Endothelial cell of umbilical vein (primary cell): ENCODE results near the gene ELAC2. TPM values are rescaled to one million over a fixed set of nuclear protein-coding genes. Genes with fewer than 3 reads are reported as not detected.

Experiments used
- BruUV-seq: library from RNA; stranded (reverse); fragments of 400-500 nt; replicated peaks from 2 replicates; lab custom pipeline; 2021; lab: Mats Ljungman, UMichigan
- CTCF ChIA-PET: fragments of 300-600, 350-600 bp; sonication (Branson Sonifier 250); formaldehyde crosslinking; loops from one replicate; lab custom pipeline; 2021; ENCODE audit warnings: antibody characterized with exemption, inconsistent platforms; lab: Charles Lee
- POLR2A ChIA-PET: fragments of 300-600, 350-600 bp; sonication (Branson Sonifier 250); formaldehyde crosslinking; loops from one replicate; lab custom pipeline; 2021; ENCODE audit warnings: antibody characterized with exemption, inconsistent platforms; lab: Charles Lee
- DNase-seq: peaks from one replicate; pipeline ENCODE4 v3.0.0-alpha.2; 2011; ENCODE audit warnings: low read depth, low spot score
- FAIRE-seq: peaks from 2 replicates; lab custom pipeline; 2011; peaks lifted over from hg19 to GRCh38; lab: Jason Lieb, UNC
- H2AFZ ChIP-seq: 2 replicates; pipeline ENCODE4 v1.6.0; 2012; ENCODE audit warnings: low read depth, low read length, control low read depth, inconsistent platforms
- H3K27ac ChIP-seq: 2 replicates; pipeline ENCODE4 v1.5.1; 2011; ENCODE audit warnings: low read depth, mild to moderate bottlenecking, control low read depth, low read length, moderate library complexity; ENCODE audit not compliant: insufficient read depth
- H3K27me3 ChIP-seq, 2 experiments: 2 replicates each; pipeline versions ENCODE4 v1.6.0 to v1.6.1; 2011; ENCODE audit warnings: low read length in 2 of 2, mixed read lengths in 1 of 2; ENCODE audit not compliant: control insufficient read depth in 2 of 2, insufficient read depth in 2 of 2
- H3K36me3 ChIP-seq, 2 experiments: 2 replicates in 1 of 2; 3 replicates in 1 of 2; pipeline ENCODE4 v1.5.1; 2011; ENCODE audit warnings: low read length in 2 of 2, mild to moderate bottlenecking in 1 of 2, moderate library complexity in 1 of 2; ENCODE audit not compliant: control insufficient read depth in 2 of 2, insufficient read depth in 2 of 2; ENCODE audit errors: extremely low read depth in 1 of 2
- H3K4me1 ChIP-seq: 3 replicates; pipeline ENCODE4 v1.5.1; 2011; ENCODE audit warnings: mild to moderate bottlenecking, low read length; ENCODE audit not compliant: control insufficient read depth, insufficient read depth; ENCODE audit errors: extremely low read depth
- H3K4me2 ChIP-seq: 2 replicates; pipeline ENCODE4 v1.6.1; 2011; ENCODE audit warnings: low read length, control low read depth, mixed read lengths; ENCODE audit not compliant: insufficient read depth
- H3K4me3 ChIP-seq, 3 experiments: fragments of 200-600 bp in 1 of 3; sonication (generic), shearing (Covaris generic) in 1 of 3; replicated peaks in 1 of 3; 2 replicates each; pipeline ENCODE4 v1.5.1; 2011 to 2016; ENCODE audit warnings: control low read depth in 3 of 3, low read length in 3 of 3, mild to moderate bottlenecking in 2 of 3, inconsistent platforms in 1 of 3, low read depth in 1 of 3, moderate library complexity in 1 of 3; ENCODE audit not compliant: insufficient read depth in 1 of 3
- H3K79me2 ChIP-seq: 2 replicates; pipeline ENCODE4 v1.6.0; 2012; ENCODE audit warnings: low read length, inconsistent platforms; ENCODE audit not compliant: control insufficient read depth, insufficient read depth
- H3K9ac ChIP-seq: replicated peaks from 2 replicates; pipeline ENCODE3; 2011; ENCODE audit warnings: low read length, control low read depth; ENCODE audit not compliant: insufficient read depth; ENCODE audit errors: extremely low read depth
- H3K9me1 ChIP-seq: replicated peaks from 3 replicates; pipeline ENCODE4 v1.6.0; 2011; ENCODE audit warnings: mild to moderate bottlenecking, low read length; ENCODE audit not compliant: control insufficient read depth, insufficient read depth; ENCODE audit errors: extremely low read depth
- H3K9me3 ChIP-seq: replicated peaks from 2 replicates; pipeline ENCODE4 v1.5.1; 2012; ENCODE audit warnings: low read length, inconsistent platforms; ENCODE audit not compliant: control insufficient read depth, insufficient read depth
- H4K20me1 ChIP-seq: replicated peaks from 2 replicates; pipeline ENCODE3; 2011; ENCODE audit warnings: mild to moderate bottlenecking, low read length; ENCODE audit not compliant: control insufficient read depth, insufficient read depth; ENCODE audit errors: extremely low read depth
- EZH2 ChIP-seq: IDR thresholded peaks from 2 replicates; pipeline ENCODE4 v1.6.1; 2012; ENCODE audit warnings: borderline replicate concordance, low read depth, mild to moderate bottlenecking, moderate library complexity, low read length, inconsistent platforms; ENCODE audit not compliant: severe bottlenecking
- FOS ChIP-seq: IDR thresholded peaks from 2 replicates; pipeline ENCODE4 v1.6.1; 2011; ENCODE audit warnings: mild to moderate bottlenecking, low read length, moderate library complexity, borderline replicate concordance; ENCODE audit not compliant: insufficient read depth
- GATA2 ChIP-seq: IDR thresholded peaks from 2 replicates; pipeline ENCODE4 v1.7.0; 2011; ENCODE audit warnings: low read depth, mild to moderate bottlenecking, moderate library complexity, mixed read lengths, low read length; ENCODE audit not compliant: insufficient read length, insufficient read depth
- JUN ChIP-seq: IDR thresholded peaks from 2 replicates; pipeline ENCODE4 v1.6.1; 2011; ENCODE audit warnings: borderline replicate concordance, low read depth; ENCODE audit not compliant: insufficient read length, insufficient read depth
- POLR2A ChIP-seq: IDR thresholded peaks from 2 replicates; pipeline ENCODE4 v1.6.1; 2012; ENCODE audit warnings: low read depth, mild to moderate bottlenecking, control low read depth, low read length
- POLR2AphosphoS5 ChIP-seq: IDR thresholded peaks from 2 replicates; pipeline ENCODE4 v1.6.1; 2012; ENCODE audit warnings: low read depth, mild to moderate bottlenecking, control low read depth, low read length, moderate library complexity; ENCODE audit not compliant: insufficient read depth
- dilution Hi-C: fragments of 300-500 bp; cut with MboI; formaldehyde crosslinking; loops from one replicate; pipeline ENCODE4 v1.15.0; 2019; ENCODE audit warnings: low sequenced_read_pairs; ENCODE audit not compliant: extremely low pct_ligation_motif_present
- intact Hi-C: fragments of 100-400 bp; cut with micrococcal nuclease; formaldehyde crosslinking; loops from one replicate; pipeline ENCODE4 v1.10.0; 2022
- polyA plus RNA-seq, 4 experiments: library from polyadenylated mRNA; depleted of rRNA in 3 of 4; stranded (reverse) in 3 of 4; unstranded in 1 of 4; fragments of >200 nt; gene quantifications; 2 replicates each; pipeline versions ENCODE4 v1.2.1 to v1.2.3, GENCODE V29; 2011 to 2012; ENCODE audit warnings: missing spikeins in 1 of 4
- total RNA-seq: library from RNA; stranded (reverse); gene quantifications from 2 replicates; pipeline ENCODE4 v1.2.3, GENCODE V29; 2021
- TF ChIP-seq, protein P1 (sequence below): IDR thresholded peaks from 2 replicates; pipeline ENCODE4 v1.6.1; 2011; ENCODE audit not compliant: insufficient read depth, insufficient read length

Gene ELAC2
- total and polyA plus RNA-seq, 2 donors (not counting 3 experiments of a cell fraction or from before 2014, with no cell fraction given): 64.8 to 75.9 TPM

DNA sequence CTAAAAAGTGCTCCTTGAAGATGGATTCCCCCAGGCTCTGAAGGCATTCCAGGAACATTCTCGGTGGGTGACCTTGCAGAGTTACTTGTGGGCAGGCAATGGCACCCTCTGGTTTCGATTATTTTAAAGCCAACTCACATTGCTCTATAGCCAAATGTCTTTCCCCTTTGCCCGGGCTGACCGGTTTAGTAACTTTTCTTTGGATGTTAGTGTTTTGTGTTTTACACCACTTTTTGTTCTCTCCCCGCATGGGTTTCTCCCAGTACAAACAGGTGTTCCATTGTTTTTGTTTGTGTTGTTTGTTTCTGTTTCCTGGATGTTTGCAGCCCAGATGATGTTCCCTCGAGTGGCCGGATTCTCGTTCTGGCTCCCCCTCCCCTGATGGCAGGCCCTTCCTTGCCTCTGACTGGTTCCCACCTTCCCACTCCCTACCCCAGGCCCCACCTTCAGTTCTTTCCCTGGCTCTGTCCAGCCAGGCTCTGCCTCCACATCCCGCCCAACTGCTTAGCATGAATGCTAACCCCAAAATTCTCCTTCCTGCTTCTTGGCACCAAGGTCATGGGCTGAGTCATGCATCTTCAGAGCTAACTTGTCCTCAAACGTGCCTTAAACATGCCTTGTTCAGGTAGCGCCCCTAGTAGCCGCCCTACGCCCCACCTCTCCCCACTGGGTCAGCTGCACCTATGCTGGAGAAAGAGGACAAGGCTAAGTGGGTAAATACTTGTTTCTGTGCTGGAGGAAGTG lies 40.6 kb downstream of the ELAC2 start:
- ChIA-PET POLR2A (no interaction called here), CTCF (no interaction called here)
- Histone ChIP-seq H3K79me2 (no peaks in the 10 kb centered on the region), H3K9me1 (no peaks in the 10 kb centered on the region), H4K20me1 (no peaks in the 10 kb centered on the region), H2AFZ (no peak overlapping the region), H3K4me1 (no peaks in the 10 kb centered on the region), H3K27ac (no peak overlapping the region), H3K27me3 (no peaks in the 10 kb centered on the region), H3K4me3 (no peak overlapping the region), H3K36me3 (no peaks in the 10 kb centered on the region), H3K9me3 (no peaks in the 10 kb centered on the region), H3K9ac (no peak overlapping the region), H3K4me2 (no peak overlapping the region)
- intact Hi-C loops: no loop called here
- TF ChIP-seq JUN (no peak), GATA2 (no peak), POLR2A (no peak), EZH2 (no peak), POLR2AphosphoS5 (no peak), FOS (no peak)
- TF ChIP-seq, protein P1, sequence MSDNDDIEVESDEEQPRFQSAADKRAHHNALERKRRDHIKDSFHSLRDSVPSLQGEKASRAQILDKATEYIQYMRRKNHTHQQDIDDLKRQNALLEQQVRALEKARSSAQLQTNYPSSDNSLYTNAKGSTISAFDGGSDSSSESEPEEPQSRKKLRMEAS: no peak
- dilution Hi-C loops: no loop called here
- BruUV-seq: no TSS peak
- FAIRE-seq (no peak), DNase-seq (no peak)
